HG02759 (cell line): ENCODE data around the gene RUSC1.
A peak's percentile ranks its signal among the peaks of the same experiment; 100 is the strongest.
"Not testable (repeated sequence)": the region's sequence is repeated elsewhere in the genome, so short reads cannot be mapped to it uniquely, and the experiment has no call there.

Source experiments
- ATAC-seq: cut with Tn5 transposase; IDR thresholded peaks from one replicate; pipeline ENCODE4 v1.9.1; 2021; ENCODE audit warnings: mild to moderate bottlenecking, moderate library complexity; ENCODE audit not compliant: unreplicated experiment

The RUSC1 gene, protein sequence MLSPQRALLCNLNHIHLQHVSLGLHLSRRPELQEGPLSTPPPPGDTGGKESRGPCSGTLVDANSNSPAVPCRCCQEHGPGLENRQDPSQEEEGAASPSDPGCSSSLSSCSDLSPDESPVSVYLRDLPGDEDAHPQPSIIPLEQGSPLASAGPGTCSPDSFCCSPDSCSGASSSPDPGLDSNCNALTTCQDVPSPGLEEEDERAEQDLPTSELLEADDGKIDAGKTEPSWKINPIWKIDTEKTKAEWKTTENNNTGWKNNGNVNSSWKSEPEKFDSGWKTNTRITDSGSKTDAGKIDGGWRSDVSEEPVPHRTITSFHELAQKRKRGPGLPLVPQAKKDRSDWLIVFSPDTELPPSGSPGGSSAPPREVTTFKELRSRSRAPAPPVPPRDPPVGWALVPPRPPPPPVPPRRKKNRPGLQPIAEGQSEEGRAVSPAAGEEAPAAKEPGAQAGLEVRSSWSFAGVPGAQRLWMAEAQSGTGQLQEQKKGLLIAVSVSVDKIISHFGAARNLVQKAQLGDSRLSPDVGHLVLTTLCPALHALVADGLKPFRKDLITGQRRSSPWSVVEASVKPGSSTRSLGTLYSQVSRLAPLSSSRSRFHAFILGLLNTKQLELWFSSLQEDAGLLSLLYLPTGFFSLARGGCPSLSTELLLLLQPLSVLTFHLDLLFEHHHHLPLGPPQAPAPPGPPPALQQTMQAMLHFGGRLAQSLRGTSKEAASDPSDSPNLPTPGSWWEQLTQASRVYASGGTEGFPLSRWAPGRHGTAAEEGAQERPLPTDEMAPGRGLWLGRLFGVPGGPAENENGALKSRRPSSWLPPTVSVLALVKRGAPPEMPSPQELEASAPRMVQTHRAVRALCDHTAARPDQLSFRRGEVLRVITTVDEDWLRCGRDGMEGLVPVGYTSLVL

GRCh38 chr1:155320661-155321617 lies at the start of gene RUSC1:
Gene RUSC1 (plus strand): TSS chr1:155320894. CDS start chr1:155321774, 880 bp downstream.
- no peak for ATAC-seq

- ATAC-seq: peak; percentile 35
Measured at GRCh38 chr1:155272466-155273342, 48.0 kb upstream of the RUSC1 start.

DNA sequence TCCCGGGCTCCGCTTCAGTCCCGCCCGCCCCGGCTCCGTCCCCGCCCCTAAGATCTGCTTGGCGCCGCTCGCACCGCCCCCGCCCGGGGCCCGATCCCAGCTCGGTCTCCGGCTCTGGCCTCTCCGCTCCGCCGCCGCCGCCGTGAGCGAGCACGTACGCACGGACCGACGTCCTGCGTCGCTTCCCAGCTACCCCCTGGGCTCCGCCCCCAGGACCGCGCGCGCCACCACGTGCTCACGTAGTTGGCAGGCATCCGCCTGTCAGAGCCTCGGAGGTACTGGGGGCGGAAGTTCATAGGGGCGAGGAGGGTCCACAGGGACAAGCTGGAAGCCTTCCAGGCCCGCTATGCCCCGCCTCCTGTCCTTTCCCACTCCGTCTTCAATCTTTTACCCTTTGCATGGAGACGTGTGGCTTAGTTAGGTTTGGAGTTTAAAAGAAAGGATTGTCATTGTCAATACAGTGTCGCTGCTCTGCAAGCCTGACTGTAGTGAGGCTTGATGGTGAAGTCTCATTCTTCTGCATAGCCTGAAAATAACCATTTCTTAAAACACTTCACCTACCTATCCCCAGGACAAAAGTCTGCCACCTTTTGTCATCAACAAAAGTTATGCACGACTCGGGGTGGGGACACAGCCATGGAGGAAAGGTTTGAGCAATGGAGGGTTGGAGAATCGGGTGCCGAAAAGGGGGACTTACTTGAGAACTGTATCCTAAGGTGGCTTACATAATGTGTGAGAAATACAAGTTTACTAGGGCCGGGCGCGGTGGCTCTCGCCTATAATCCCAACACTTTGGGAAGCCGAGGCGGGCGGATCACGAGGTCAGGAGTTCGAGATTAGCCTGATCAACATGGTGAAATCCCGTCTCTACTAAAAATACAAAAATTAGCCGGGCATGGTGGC lies 47.1 kb upstream of the RUSC1 start, which contains the start of gene CLK2:
Gene CLK2 (minus strand): TSS at position 162 of the 903 bp plus-strand sequence. CDS start 2,527 bp downstream, outside the sequence.
- peak; percentile 83 for ATAC-seq

- ATAC-seq: peak; percentile 63
Measured at GRCh38 chr1:155277070-155277901, 43.4 kb upstream of the RUSC1 start, which contains the start of gene HCN3. Gene HCN3 (plus strand): TSS chr1:155277463. CDS start chr1:155277591, 128 bp downstream.

DNA sequence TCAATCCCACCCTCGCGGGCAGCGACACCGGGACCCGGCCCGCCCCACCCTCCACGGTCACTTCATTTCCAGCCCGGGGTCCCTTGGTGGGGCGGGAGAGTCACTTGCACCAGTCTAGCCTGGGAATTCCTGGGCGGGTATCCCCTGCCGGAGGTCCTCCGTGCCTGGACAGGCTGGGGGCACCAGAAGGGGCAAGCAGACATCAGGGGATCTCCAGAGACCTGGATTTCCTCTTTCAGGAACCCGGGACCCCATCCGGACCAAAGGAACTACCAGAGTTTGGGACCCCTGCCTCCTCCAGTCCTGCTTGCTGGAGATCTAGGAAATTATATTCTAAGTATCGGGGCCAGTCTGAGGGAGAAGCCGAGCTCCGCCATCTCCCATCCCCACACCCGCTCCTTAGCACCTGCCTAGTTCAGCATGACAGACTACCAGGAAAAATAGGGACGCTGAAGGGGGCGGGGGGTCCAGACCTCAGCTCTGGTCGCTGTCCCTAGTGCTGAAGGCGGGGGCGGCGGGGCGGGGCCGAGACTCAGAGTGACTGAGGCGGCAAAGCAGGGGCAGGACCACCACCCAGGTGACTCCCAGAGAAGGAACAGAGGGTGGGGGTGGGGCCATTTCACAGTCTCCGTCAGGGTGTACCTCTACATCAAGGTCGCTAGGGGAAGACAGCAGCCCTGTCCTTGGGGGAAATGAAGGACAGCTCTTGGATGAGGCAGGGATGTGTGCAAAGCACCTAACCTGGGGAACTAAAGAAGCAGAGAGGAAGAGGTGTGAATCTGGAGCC lies 42.6 kb upstream of the RUSC1 start:
- no peak for ATAC-seq

GRCh38 chr1:155278689-155279160 lies 42.0 kb upstream of the RUSC1 start:
- ATAC-seq: no peak

DNA sequence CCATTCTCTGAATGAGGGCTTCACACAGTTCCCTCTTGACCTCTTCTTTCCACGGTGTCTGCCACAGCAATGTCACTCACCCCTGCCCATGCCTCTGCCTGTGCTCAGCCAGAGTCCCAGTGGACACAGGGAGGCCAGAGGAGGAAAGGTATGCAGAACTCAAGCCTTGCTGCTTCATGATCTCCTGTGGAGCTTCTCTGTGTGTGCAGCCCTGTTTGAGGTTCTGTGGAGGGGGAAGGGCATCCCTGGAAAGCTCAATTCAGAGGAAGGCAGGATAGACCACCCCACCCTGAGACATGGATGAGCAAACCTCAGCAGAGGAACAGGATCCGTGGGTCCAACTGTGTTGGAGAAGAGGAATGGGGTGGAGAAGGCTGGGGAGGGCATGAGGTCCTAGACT lies 41.4 kb upstream of the RUSC1 start:
- no peak for ATAC-seq

DNA sequence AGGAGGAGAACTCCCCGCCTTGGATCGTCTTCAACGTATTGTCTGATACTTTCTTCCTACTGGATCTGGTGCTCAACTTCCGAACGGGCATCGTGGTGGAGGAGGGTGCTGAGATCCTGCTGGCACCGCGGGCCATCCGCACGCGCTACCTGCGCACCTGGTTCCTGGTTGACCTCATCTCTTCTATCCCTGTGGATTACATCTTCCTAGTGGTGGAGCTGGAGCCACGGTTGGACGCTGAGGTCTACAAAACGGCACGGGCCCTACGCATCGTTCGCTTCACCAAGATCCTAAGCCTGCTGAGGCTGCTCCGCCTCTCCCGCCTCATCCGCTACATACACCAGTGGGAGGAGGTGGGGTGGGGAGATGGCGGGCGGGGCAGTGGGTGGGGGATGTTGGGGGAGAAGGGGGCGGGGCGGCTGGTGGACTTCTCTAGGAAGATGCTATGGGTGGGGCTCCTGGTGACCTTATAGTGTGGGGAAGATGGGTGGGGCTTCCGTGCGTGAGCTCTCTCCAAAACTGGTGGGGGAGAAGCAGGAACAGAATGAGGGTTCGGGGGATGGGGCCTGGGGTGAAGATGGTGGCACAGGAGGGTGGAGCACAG lies 38.1 kb upstream of the RUSC1 start:
- ATAC-seq: no peak

DNA sequence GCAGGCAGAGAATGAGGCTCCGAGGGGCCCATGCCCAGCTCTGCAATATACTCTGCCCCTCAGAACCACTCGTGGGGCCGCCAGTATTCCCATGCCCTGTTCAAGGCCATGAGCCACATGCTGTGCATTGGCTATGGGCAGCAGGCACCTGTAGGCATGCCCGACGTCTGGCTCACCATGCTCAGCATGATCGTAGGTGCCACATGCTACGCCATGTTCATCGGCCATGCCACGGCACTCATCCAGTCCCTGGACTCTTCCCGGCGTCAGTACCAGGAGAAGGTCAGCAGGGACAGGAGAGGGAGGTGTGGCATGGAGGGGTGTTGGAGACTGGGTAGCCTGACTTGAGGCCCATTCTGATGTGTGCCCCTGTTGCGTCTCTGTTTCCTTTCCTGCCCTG lies 36.2 kb upstream of the RUSC1 start:
- no peak for ATAC-seq

DNA sequence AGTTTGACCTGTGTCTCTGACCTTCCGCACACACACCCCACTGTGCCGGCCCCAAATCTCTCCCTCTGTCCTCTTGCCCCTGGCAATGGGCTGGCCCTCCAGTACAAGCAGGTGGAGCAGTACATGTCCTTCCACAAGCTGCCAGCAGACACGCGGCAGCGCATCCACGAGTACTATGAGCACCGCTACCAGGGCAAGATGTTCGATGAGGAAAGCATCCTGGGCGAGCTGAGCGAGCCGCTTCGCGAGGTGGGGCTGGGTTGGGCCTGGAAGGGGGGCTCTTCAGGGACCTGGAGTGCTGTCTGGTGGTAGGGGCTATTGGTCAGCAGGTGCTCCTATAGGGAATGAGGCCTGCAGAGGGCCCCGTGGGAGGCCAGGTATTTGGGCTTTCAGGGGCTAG lies 35.6 kb upstream of the RUSC1 start:
- ATAC-seq: no peak

DNA sequence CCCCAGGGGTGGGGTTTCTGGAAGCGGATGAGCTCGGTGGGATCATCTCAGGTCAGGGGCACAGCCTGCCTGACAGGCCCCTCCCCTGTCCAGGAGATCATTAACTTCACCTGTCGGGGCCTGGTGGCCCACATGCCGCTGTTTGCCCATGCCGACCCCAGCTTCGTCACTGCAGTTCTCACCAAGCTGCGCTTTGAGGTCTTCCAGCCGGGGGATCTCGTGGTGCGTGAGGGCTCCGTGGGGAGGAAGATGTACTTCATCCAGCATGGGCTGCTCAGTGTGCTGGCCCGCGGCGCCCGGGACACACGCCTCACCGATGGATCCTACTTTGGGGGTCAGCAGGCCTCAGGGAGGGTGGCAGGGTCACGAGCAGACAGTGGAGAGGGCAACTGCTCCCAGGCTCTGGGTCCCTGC lies 35.1 kb upstream of the RUSC1 start:
- ATAC-seq: no peak

- no peak for ATAC-seq
Measured at GRCh38 chr1:155286544-155286943, 34.1 kb upstream of the RUSC1 start.

GRCh38 chr1:155287987-155288543 lies 32.6 kb upstream of the RUSC1 start:
- ATAC-seq: no peak

- ATAC-seq: not testable (repeated sequence)
Measured at GRCh38 chr1:155291006-155291405, 29.7 kb upstream of the RUSC1 start.

- ATAC-seq: no peak
Measured at GRCh38 chr1:155293086-155293749, 27.5 kb upstream of the RUSC1 start.
